HG03196 (cell line): ENCODE measurements around the gene MSH2.
"Not testable (repeated sequence)": the region's sequence is repeated elsewhere in the genome, so short reads cannot be mapped to it uniquely, and the experiment has no call there.

Experiments used
- ATAC-seq: cut with Tn5 transposase; IDR thresholded peaks from one replicate; pipeline ENCODE4 v1.9.1; 2021; ENCODE audit not compliant: unreplicated experiment

MSH2 gene

GRCh38 chr2:47402805-47403608 lies at the start of gene MSH2:
TSS of gene MSH2 (plus strand) at chr2:47403156. CDS start at chr2:47403192, 36 bp downstream.
- peak; percentile 88 for ATAC-seq

GRCh38 chr2:47354013-47354847 lies 48.7 kb upstream of the MSH2 start:
- ATAC-seq = no peak

GRCh38 chr2:47354848-47355204 lies 48.1 kb upstream of the MSH2 start:
- ATAC-seq = no peak

- ATAC-seq = no peak
Measured at GRCh38 chr2:47357483-47357882, 45.5 kb upstream of the MSH2 start.

- no peak for ATAC-seq
Measured at GRCh38 chr2:47359375-47359868, 43.5 kb upstream of the MSH2 start.

GRCh38 chr2:47360283-47360682 lies 42.7 kb upstream of the MSH2 start:
- no peak for ATAC-seq

GRCh38 chr2:47360927-47361326 lies 42.0 kb upstream of the MSH2 start:
- ATAC-seq = no peak

- not testable (repeated sequence) for ATAC-seq
Measured at GRCh38 chr2:47361505-47362229, 41.3 kb upstream of the MSH2 start.

GRCh38 chr2:47373747-47374146 lies 29.2 kb upstream of the MSH2 start:
- ATAC-seq = no peak

- no peak for ATAC-seq
Measured at GRCh38 chr2:47375307-47375706, 27.6 kb upstream of the MSH2 start.

GRCh38 chr2:47379384-47379783 lies 23.6 kb upstream of the MSH2 start:
- ATAC-seq = no peak

- ATAC-seq = no peak
Measured at GRCh38 chr2:47381408-47381807, 21.5 kb upstream of the MSH2 start.

GRCh38 chr2:47386551-47386950 lies 16.4 kb upstream of the MSH2 start:
- ATAC-seq = no peak

- ATAC-seq = no peak
Measured at GRCh38 chr2:47388888-47389287, 14.1 kb upstream of the MSH2 start.

- no peak for ATAC-seq
Measured at GRCh38 chr2:47389692-47390091, 13.3 kb upstream of the MSH2 start.

GRCh38 chr2:47401789-47402554 lies 984 bp upstream of the MSH2 start:
- ATAC-seq = no peak

- no peak for ATAC-seq
Measured at GRCh38 chr2:47402555-47402804, 476 bp upstream of the MSH2 start.

- ATAC-seq = no peak
Measured at GRCh38 chr2:47403609-47404193, 745 bp downstream of the MSH2 start.

- no peak for ATAC-seq
Measured at GRCh38 chr2:47404356-47404755, 1.4 kb downstream of the MSH2 start.

GRCh38 chr2:47405757-47406156 lies 2.8 kb downstream of the MSH2 start:
- ATAC-seq = no peak
